ENCODE measurements around the gene COG5.

Gene COG5

GRCh38 chr7:107398161-107398560 is 165.6 kb downstream of the COG5 start:
- FAIRE-seq: no peak
- no peak for DNase-seq (ENCODE audit: insufficient read length, low spot score)

- FAIRE-seq (no peak), DNase-seq (ENCODE audit: insufficient read length, low spot score) (no peak)
These were observed 166.7 kb downstream of the COG5 start for GRCh38 chr7:107396990-107397389.

- no peak for FAIRE-seq
- no peak for DNase-seq (ENCODE audit: insufficient read length, low spot score)
These were observed 167.6 kb downstream of the COG5 start for GRCh38 chr7:107396081-107396480.

- DNase-seq (ENCODE audit: insufficient read length, low spot score) (no peak), FAIRE-seq (no peak)
These were observed 168.9 kb downstream of the COG5 start for GRCh38 chr7:107394831-107395230.

GRCh38 chr7:107394276-107394675 is 169.4 kb downstream of the COG5 start:
- FAIRE-seq (no peak), DNase-seq (ENCODE audit: insufficient read length, low spot score) (no peak)

- DNase-seq (ENCODE audit: insufficient read length, low spot score): no peak
- no peak for FAIRE-seq
These were observed 170.9 kb downstream of the COG5 start for GRCh38 chr7:107392830-107393229.

GRCh38 chr7:107390916-107391315 is 172.8 kb downstream of the COG5 start:
- no peak for FAIRE-seq
- DNase-seq (ENCODE audit: insufficient read length, low spot score): no peak

- no peak for DNase-seq (ENCODE audit: insufficient read length, low spot score)
- FAIRE-seq: no peak
These were observed 175.1 kb downstream of the COG5 start for GRCh38 chr7:107388604-107389003.

- no peak for DNase-seq (ENCODE audit: insufficient read length, low spot score)
- FAIRE-seq: no peak
These were observed 176.0 kb downstream of the COG5 start for GRCh38 chr7:107387573-107388219.

- DNase-seq (ENCODE audit: insufficient read length, low spot score): no peak
- FAIRE-seq: no peak
These were observed 176.6 kb downstream of the COG5 start for GRCh38 chr7:107387128-107387527.

GRCh38 chr7:107386548-107387102 is 177.1 kb downstream of the COG5 start:
- FAIRE-seq: no peak
- DNase-seq (ENCODE audit: insufficient read length, low spot score): no peak

- DNase-seq (ENCODE audit: insufficient read length, low spot score) (no peak), FAIRE-seq (no peak)
These were observed 179.7 kb downstream of the COG5 start for GRCh38 chr7:107384025-107384424.

GRCh38 chr7:107383203-107383602 is 180.5 kb downstream of the COG5 start:
- DNase-seq (ENCODE audit: insufficient read length, low spot score) (no peak), FAIRE-seq (no peak)

- FAIRE-seq: no peak
- no peak for DNase-seq (ENCODE audit: insufficient read length, low spot score)
These were observed 182.3 kb downstream of the COG5 start for GRCh38 chr7:107381453-107381852.

- FAIRE-seq: no peak
- DNase-seq (ENCODE audit: insufficient read length, low spot score): no peak
These were observed 190.4 kb downstream of the COG5 start for GRCh38 chr7:107373354-107373753.

GRCh38 chr7:107372298-107372697 is 191.4 kb downstream of the COG5 start:
- FAIRE-seq (no peak), DNase-seq (ENCODE audit: insufficient read length, low spot score) (no peak)

GRCh38 chr7:107370816-107371215 is 192.9 kb downstream of the COG5 start:
- DNase-seq (ENCODE audit: insufficient read length, low spot score): no peak
- no peak for FAIRE-seq

- DNase-seq (ENCODE audit: insufficient read length, low spot score): no peak
- FAIRE-seq: no peak
These were observed 198.9 kb downstream of the COG5 start for GRCh38 chr7:107364787-107365186.

- FAIRE-seq (no peak), DNase-seq (ENCODE audit: insufficient read length, low spot score) (no peak)
These were observed 204.0 kb downstream of the COG5 start for GRCh38 chr7:107359520-107360316.

- no peak for FAIRE-seq
- no peak for DNase-seq (ENCODE audit: insufficient read length, low spot score)
These were observed 208.1 kb downstream of the COG5 start for GRCh38 chr7:107355616-107356015.

GRCh38 chr7:107354640-107355039 is 209.1 kb downstream of the COG5 start:
- no peak for DNase-seq (ENCODE audit: insufficient read length, low spot score)
- FAIRE-seq: no peak

GRCh38 chr7:107353701-107354100 is 210.0 kb downstream of the COG5 start:
- FAIRE-seq: no peak
- no peak for DNase-seq (ENCODE audit: insufficient read length, low spot score)

Data from GM19239 (cell line).